GM19438 (cell line): ENCODE data around the gene MESP2.

ENCODE experiments used
- ATAC-seq: cut with Tn5 transposase; IDR thresholded peaks from one replicate; pipeline ENCODE4 v1.9.1; 2021; ENCODE audit warnings: low read depth; ENCODE audit not compliant: unreplicated experiment

Gene MESP2

GRCh38 chr15:89799011-89799911, 23.1 kb downstream of the MESP2 start:
- ATAC-seq = no peak

- ATAC-seq = no peak
Observed at GRCh38 chr15:89799918-89800498, 23.9 kb downstream of the MESP2 start.

GRCh38 chr15:89801471-89802195, 25.5 kb downstream of the MESP2 start:
- ATAC-seq = no peak

GRCh38 chr15:89802231-89802928, 26.2 kb downstream of the MESP2 start:
- ATAC-seq = no peak

GRCh38 chr15:89802986-89803824, 27.1 kb downstream of the MESP2 start:
- ATAC-seq = no peak

GRCh38 chr15:89803941-89804800, 28.0 kb downstream of the MESP2 start:
- no peak for ATAC-seq

GRCh38 chr15:89805241-89806209, 29.4 kb downstream of the MESP2 start:
- ATAC-seq = no peak

- ATAC-seq = no peak
Observed at GRCh38 chr15:89806210-89806558, 30.1 kb downstream of the MESP2 start.

GRCh38 chr15:89806559-89807550, 30.7 kb downstream of the MESP2 start:
- ATAC-seq = no peak

- no peak for ATAC-seq
Observed at GRCh38 chr15:89807689-89808088, 31.6 kb downstream of the MESP2 start.

GRCh38 chr15:89808160-89808870, 32.2 kb downstream of the MESP2 start:
- no peak for ATAC-seq

GRCh38 chr15:89809093-89809786, 33.1 kb downstream of the MESP2 start:
- no peak for ATAC-seq

GRCh38 chr15:89809787-89810148, 33.6 kb downstream of the MESP2 start:
- ATAC-seq = no peak

GRCh38 chr15:89810837-89811236, 34.7 kb downstream of the MESP2 start:
- ATAC-seq = no peak

- no peak for ATAC-seq
Observed at GRCh38 chr15:89812011-89812846, 36.1 kb downstream of the MESP2 start.
